Measurements from ENCODE around the gene MLXIP.
"Not testable (repeated sequence)": the region's sequence is repeated elsewhere in the genome, so short reads cannot be mapped to it uniquely, and the experiment has no call there.

MLXIP gene

DNA sequence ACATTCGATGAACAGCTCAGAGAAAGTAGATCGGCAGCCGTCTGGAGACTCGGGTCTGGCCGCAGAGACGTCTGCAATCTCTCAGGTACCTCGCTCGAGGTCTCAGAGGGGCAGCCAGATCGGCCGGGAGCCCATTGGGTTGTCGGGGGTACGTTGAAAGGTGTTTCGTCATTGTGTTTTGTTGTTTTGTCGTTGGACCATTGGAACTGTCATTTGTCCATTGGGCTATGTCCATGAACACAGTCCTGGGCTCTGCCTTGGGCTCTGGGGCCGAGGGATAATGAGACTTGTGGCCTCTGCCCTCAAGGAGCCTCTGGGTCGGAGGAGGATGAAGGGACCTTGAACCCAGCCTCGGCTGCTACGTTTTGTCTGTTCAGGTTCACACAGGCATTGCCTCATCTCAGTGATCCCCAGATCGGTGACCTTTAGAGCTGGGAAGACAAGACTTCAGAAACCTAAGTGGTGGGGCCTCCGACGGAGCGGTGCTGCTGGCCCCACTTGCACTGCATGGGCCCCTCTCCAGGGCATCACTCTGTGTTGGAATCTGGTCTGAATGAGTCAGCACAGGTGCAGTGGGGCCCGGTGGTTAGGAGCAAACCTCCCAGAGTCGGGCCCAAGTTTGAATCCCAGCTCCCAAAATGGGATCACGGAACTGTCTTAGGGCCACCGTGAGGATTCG is 23.6 kb upstream of the MLXIP start:
- DNase-seq = no peak

- not testable (repeated sequence) for DNase-seq
Observed at GRCh38 chr12:122056406-122056805, 22.1 kb upstream of the MLXIP start.

- DNase-seq = no peak
Observed at GRCh38 chr12:122057007-122057735, 21.4 kb upstream of the MLXIP start.

DNA sequence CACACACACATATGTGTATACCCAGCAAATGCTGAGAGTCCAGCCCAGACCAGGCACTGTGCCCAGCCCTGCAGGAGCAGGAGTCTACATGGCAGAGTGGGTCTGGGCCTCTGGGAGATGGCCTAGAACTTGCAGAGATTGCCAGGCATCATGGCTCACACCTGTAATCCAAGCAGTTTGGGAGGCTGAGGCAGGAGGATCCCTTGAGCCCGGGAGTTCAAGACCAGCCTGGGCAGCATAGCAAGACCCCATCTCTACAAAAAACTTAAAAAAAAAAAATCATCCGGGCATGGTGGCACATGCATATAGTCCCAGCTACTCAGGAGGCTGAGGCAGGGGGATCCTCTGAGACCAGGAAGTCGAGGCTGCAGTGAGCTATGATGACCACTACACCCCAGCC is 20.8 kb upstream of the MLXIP start:
- DNase-seq = no peak

GRCh38 chr12:122058549-122059149 is 19.9 kb upstream of the MLXIP start:
- DNase-seq = no peak

GRCh38 chr12:122059203-122059960 is 19.2 kb upstream of the MLXIP start:
- DNase-seq = no peak

DNA sequence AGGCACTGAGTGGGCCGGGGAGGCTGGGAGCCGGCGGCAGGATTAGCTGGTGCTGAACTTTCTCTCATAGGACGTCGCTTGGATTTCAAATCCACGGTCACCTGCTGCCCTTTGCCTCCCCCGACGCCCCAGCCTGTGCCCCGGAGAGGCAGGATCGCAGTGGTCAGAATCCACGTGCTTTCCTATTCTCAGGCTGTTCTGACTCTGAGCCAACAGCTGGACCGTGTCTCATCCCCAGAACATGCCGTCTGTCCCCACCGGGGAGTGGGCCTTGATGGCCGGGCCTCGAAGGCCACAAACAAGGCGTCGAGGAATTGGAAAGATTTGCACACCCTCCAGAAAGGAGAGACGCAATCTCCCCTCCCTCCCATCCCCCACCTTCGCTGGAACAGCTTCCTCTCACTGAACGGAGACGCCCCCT is 18.5 kb upstream of the MLXIP start:
- no peak for DNase-seq

GRCh38 chr12:122061253-122061652 is 17.3 kb upstream of the MLXIP start:
- no peak for DNase-seq

DNA sequence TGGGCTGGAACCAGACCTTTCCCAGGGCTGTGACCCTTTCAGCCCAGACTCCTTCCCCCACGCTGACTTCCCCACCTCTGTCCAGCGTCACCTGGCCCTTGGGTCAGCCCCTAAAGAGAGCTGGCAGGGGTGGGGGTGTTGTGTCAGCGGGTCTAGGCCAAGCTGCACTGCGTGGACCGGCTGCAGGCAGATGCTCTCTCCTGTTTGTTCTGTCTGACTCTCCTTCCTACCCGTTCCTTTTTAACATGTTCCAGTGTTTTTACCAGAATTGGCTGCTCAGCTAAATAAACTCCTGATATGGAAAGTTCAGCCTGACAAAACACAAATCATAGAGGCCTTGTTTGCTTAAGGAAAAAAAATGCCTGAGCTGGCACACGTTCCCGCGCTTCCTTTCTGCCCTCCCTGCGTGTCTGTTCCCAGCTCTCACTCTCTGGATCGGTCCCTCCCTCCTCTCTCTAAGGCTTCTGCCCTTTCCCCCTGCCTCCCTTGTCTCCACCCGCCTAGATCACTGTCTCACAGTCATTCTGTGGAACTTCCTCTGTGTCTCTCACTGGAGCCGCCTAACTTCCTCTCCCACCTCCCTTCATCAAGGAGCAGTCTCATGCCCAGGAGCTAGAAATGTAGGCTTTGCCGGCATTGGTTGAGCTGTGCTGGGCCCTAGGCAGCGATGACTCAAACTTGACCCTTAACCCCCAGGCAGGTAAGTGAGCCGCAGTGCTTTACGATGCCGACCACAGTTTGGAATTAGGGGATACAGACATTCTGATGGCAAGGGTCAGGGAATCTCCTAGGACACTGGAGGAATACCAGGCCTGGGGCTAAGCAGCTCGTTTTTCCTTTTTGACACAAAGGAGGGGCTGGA is 15.5 kb upstream of the MLXIP start:
- no peak for DNase-seq

GRCh38 chr12:122063694-122064024 is 14.9 kb upstream of the MLXIP start:
- DNase-seq = no peak

DNA sequence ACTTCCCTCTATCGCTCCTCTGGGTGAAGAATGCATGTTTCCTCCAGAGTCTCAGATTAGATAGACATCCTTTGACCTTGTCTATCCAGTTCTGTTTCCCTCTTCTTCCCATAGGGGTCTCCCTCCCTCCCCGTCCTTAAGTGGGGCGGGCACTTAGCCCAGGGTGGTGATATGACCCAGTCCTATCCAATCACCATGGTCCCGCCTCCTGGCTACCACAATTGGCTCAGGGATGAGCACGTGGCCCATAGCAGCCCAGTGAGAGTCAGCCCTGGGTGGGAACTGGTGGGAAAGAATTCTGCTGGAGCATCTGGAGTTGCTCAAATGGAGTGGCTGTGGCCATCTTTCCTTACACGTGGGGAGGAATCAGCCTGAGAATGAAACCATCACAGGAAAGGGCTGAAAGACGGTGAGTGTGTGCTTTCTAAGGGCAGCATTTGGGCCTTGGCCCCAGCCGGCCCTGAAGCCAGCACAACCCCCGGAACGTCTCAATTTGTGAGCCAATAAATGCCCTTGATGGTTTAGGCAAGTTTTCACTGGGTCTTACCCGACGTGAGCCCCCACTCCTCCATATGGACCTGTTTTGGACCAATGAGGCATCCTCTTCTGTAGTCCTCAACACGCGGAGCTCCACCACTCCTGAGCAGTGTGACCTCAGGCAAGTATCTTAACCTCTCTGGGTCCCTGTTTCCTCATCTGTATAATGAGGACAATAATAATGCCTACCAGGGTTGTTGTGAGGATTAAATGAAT is 14.4 kb upstream of the MLXIP start:
- DNase-seq = peak; percentile 67

DNA sequence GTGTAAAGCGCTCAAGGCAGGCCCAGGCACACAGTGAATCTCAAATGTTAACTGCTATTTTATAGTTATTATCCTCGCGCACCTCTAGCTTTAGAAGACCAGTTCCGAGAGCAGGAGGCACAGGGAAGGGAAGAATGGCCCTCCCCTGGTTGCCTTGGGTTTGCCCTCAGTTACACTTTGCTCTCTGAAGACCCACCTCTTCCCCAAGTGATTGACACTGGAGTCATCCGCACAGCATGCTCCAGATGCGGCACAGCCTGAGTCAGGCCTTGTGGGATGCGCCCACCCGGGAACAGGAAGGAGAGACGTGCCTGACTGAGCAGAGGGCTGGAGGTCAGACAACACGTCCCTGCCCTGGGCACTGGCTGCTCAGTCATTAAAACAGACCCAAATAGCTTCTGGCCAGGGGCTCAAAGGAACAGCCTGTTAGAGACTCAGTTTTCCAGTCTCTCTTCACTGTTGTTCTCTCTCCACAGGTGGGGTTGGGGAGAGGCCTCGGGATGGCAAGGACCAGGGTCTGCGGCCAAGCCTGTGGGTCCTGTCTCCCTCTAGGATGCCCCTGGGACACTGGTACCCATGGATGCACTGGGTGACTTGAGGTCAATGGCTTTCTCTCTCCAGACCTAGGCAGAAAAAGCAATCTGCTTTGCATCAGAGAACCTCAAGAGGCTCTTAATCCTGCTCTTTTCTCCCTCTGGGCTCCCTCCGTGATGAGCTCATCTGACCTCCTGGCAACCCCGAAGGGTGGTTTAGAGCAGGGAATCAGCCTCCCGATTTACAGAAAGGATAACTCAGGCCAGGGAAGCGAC is 13.6 kb upstream of the MLXIP start:
- DNase-seq = no peak

DNA sequence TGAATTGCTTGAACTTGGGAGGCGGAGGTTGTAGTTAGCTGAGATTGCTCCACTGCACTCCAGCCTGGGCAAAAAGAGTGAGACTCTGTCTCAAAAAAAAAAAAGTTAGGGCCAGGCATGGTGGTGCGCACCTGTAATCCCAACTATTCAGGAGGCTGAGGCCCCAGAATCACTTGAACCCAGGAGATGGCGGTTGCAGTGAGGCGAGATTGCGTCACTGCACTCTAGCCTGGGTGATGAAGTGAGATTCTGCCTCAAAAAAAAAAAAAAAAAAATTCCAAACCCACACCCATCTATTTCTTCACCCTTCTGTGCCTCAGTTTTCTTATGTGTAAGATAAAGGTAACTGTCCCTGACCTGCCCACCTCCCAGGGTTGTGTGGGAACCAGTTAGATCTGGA is 11.0 kb upstream of the MLXIP start:
- DNase-seq = no peak

GRCh38 chr12:122067966-122068365 is 10.6 kb upstream of the MLXIP start:
- DNase-seq = peak; percentile 68

GRCh38 chr12:122072031-122072970 is 6.3 kb upstream of the MLXIP start:
- DNase-seq = no peak

GRCh38 chr12:122073815-122074214 is 4.7 kb upstream of the MLXIP start:
- no peak for DNase-seq

- no peak for DNase-seq
Observed at GRCh38 chr12:122076743-122077495, 1.6 kb upstream of the MLXIP start.

DNA sequence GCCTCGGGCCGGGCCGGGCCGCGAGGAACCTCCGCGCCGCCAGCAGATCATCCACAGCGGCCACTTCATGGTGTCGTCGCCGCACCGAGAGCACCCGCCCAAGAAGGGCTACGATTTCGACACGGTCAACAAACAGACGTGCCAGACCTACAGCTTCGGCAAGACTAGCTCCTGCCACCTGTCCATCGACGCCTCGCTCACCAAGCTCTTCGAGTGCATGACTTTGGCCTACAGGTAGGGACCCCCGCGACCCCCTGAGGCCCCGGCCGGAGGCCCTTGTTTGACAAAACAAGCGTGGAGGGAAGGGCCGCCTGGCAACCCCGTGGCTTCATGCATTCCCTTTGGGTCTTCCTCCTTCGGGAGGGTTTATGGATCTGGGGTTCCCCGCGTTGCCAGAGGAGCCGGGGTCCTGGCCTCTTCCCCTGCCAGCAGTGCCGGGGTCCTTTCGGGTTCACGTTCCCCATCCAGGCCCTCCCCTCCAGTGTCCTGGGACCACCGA is 526 bp downstream of the MLXIP start:
- DNase-seq = peak; percentile 73
